ENCODE measurements around the gene ANKRD11. TPM values are rescaled to one million over a fixed set of nuclear protein-coding genes. Genes with fewer than 3 reads are reported as not detected.

Gene ANKRD11
- total RNA-seq, 1 experiment from 2014 or later: 266 TPM

GRCh38 chr16:89446975-89447293, 43.4 kb downstream of the ANKRD11 start:
- Histone ChIP-seq H3K27me3 (ENCODE audit: insufficient read depth, low read length) (no peaks in the 10 kb centered on the region), H3K79me2 (ENCODE audit: insufficient read depth, low read length) (peaks cover 100% of the 10 kb centered on the region), H3K9me3 (ENCODE audit: control insufficient read depth in 1 of 2, insufficient read depth in 1 of 2, low read depth in 1 of 2, low read length in 2 of 2) (no peaks in the 10 kb centered on the region), H3K9ac (ENCODE audit: low read length) (no peak overlapping the region), H3K4me2 (ENCODE audit: low read length) (no peak overlapping the region), H3K4me1 (ENCODE audit: control insufficient read depth in 1 of 2, insufficient read depth in 2 of 2, low read length in 2 of 2) (peaks cover 52 to 87% of the 10 kb centered on the region in 2 experiments), H2AFZ (ENCODE audit: low read depth, low read length, poor library complexity, severe bottlenecking) (no peak overlapping the region), H3K27ac (ENCODE audit: low read depth, low read length) (no peak overlapping the region; the same call in 1 of the 2 replicates), H3K36me3 (ENCODE audit: control insufficient read depth in 1 of 2, insufficient read depth in 2 of 2, low read length in 2 of 2) (no peaks in the 10 kb centered on the region), H3K4me3 (replicated peaks in 1 of 2; ENCODE audit: low read depth in 1 of 2, low read length in 2 of 2) (no peak overlapping the region), H4K20me1 (ENCODE audit: insufficient read depth) (peaks cover 80% of the 10 kb centered on the region; the same call in 1 of the 2 replicates), H3K9me2 (ENCODE audit: insufficient read depth) (no peaks in the 10 kb centered on the region)
- TF ChIP-seq CTCF (IDR thresholded peaks at IDR 0.05 in 2 of 3, conservative IDR thresholded peaks at IDR 0.05 in 1 of 3; ENCODE audit: borderline replicate concordance in 1 of 3, insufficient read depth in 1 of 3, low read depth in 2 of 3, low read length in 2 of 3): no peak
- no peak for TF ChIP-seq FOSL1 (IDR thresholded peaks at IDR 0.05; ENCODE audit: low read depth)
- no peak for TF ChIP-seq SRF (IDR thresholded peaks at IDR 0.05; ENCODE audit: low read depth)
- no peak for TF ChIP-seq POLR2AphosphoS5 (IDR thresholded peaks at IDR 0.05; ENCODE audit: low read depth, low read length)
- TF ChIP-seq MAX (IDR thresholded peaks at IDR 0.05): no peak
- no peak for TF ChIP-seq SP1 (IDR thresholded peaks at IDR 0.05; ENCODE audit: low read depth)
- no peak for TF ChIP-seq EZH2phosphoT487 (IDR thresholded peaks at IDR 0.05; ENCODE audit: borderline replicate concordance)
- TF ChIP-seq TCF7L2 (IDR thresholded peaks at IDR 0.05; ENCODE audit: borderline replicate concordance, extremely low read depth, insufficient read depth, insufficient read length): no peak
- no peak for TF ChIP-seq ELF1 (IDR thresholded peaks at IDR 0.05; ENCODE audit: borderline replicate concordance, low read depth)
- no peak for TF ChIP-seq JUND (IDR thresholded peaks at IDR 0.05)
- ATAC-seq (no peak), DNase-seq (ENCODE audit: low read depth, low spot score) (no peak)
- CTCF ChIA-PET: interaction anchor here (1.2 kb wide), 1 partner anchor 8 kb away, joined by 3 read pairs; no protein-coding TSS in a partner anchor
- no TSS peak for BruUV-seq (replicated peaks)
- POLR2A ChIA-PET: no interaction called here
- RAD21 ChIA-PET (ENCODE audit: low non-redundant PET in 1 of 2, low total read pairs in 2 of 2, uncharacterized antibody in 2 of 2, unreplicated experiment in 2 of 2): no interaction called here
- intact Hi-C loops (cut with micrococcal nuclease): no loop called here

Measured in HCT116 (cell line).